Frontal cortex (tissue), 4 donors: ENCODE results near the gene IL1R2. TPM values are rescaled to one million over a fixed set of nuclear protein-coding genes. Genes with fewer than 3 reads are reported as not detected.

ENCODE experiments used
- DNase-seq, 2 donors: peaks; one replicate each; pipeline ENCODE4 v3.0.0; 2012; ENCODE audit warnings: low spot score in 2 of 2
- FAIRE-seq: peaks from 2 replicates; lab custom pipeline; 2012; peaks lifted over from hg19 to GRCh38; lab: Jason Lieb, UNC
- total RNA-seq: library from RNA; depleted of rRNA; stranded (reverse); fragments of >200 nt; gene quantifications from one replicate; pipeline ENCODE4 v1.2.3, GENCODE V29; 2014
- donor health status: control.
- donor health status: control.
- donor health status: control.

The IL1R2 gene
- total RNA-seq, 1 donor from 2014 or later: not detected

DNA sequence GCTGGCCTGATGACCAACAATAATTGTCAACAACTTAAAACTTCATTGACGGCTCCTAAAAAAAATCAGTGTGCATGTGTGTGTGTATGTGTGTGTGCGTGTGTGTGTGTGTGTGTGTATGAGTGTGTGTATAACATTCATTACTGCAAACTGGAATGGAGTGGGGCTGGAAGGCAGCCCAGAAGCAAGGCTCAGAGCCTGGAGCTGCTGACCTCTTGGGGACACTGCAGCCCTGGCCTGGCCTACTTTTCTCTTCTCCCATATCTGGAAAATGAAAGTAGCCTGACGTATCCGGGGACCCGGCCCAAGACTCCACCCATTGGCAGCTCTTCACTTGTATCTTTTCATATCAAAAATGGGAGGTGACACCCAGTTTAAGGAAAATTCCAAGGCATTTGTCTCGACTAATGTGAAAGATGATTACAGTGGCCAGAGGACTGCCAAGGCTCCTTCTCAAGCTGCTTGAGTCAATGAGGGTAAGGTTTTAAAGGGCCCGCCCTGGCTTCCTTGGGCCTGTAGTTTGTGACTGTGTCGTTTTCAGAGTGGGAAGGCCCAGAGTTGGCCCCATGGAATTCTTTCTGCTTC, 78.4 kb downstream of the IL1R2 start:
- FAIRE-seq (no peak), DNase-seq (no peak)

DNA sequence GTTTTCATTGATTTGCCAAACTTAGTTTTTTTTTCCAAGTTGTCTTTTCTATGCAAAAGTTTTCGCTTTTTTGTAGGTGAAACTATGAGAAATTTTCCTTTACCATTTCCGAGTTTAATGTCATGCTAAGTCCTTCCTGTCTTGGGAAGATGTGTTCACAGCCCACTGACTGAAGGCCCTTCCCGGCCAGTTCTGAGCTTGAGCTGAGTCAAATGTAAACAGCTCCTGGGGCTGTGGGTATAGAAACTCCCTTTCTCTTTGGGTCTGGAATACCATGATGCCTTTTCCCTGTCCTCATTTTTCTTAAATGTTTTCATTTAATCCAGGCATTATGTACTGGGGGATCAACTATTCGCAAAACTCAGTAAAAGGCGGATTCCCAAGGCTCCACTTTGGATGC, 81.0 kb downstream of the IL1R2 start:
- no peak for DNase-seq
- no peak for FAIRE-seq

DNA sequence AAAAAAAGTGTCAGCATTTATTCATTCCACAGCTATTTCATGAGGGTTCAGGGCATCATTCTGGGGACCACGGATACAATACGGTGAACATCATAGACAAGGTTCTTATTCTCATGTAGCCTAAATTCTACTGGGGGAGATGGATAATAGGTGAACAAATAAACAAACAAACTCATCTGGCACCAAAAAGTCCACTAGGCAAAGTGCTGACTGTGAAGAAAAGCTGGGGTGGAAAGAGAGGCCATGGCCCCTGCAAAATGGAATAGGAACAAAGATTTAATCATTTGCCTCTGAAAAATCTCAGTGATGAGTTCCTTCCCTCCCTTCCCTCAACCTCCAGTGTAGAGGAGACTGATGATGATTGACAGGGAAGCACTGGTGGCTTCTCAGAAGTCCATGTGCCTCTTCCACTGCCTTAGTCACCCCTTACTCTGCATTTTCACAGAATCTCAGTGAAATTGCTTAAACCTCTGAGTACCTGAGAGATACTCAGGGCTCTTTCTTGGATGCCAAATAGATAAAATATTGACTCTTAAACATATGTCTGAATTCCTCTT, 81.5 kb downstream of the IL1R2 start:
- DNase-seq: no peak
- FAIRE-seq: no peak

DNA sequence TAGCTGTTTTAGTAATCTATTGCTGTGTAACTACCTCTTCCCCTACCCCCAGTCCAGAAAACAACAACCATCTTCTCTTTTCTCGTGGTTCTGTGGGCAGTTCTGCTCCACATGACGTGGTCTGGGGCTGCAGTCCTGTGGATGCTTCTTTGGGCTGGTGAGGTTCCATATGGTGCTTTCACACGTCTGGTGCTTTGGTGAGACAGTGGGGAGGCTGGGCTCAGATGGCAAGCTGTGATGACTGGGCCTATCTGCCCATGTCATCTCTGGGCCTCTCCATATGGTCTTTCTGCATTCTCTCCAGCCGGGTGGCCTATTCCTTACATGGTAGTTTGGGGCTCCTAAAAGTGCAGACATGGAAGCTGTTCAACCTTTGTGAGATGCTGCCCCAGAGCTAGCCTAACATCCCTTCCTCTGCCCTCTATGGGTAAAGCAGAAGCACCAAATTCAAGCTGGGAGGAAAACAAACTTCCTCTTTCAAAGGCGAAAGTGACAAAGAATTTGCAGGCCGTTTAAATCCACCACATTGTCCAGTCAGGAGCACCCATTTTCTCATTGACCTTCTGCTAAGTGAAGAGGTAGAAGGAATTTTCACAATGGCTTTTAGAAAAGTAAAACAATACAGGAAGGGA, 82.5 kb downstream of the IL1R2 start:
- FAIRE-seq (no peak), DNase-seq (no peak)

DNA sequence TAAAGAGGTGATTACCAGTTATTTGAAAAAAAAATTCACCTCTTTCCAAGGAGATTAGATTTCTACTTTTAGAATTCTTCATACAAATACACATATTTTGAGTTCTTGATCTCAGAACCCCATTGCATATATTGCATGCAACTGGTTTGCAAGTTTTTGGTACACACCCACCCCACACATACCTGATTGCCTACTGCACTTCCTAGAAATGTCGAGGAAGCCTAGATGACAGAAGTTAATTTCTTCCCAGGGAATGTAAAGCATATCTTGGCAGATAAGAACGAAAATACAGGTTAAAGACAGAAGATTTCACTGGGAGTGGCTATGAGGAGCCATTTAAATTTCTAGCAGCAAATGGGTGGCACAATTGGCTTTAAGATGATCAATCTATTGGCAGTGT, 83.7 kb downstream of the IL1R2 start:
- FAIRE-seq: no peak
- DNase-seq: no peak

DNA sequence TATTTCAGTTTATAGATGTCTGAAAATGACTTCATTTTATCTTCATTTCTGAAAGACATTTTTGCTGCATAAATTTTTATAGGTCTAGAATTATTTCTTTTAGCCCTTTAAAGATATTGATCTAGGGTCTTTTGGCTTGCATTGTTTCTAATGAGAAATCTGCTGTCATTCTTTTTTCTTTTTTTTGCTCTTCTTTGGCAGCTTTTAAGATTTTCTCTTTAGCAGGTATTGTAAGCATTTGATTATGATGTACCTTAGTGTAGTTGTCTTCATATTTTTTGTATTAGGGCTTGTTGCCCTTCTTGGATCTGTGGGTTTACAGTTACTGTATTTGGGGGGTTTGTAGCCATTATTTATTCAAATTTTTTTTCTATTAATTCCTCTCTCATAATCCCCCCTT, 84.8 kb downstream of the IL1R2 start:
- FAIRE-seq (no peak), DNase-seq (no peak)

Other genes with a start within 250 kb of the IL1R2 start
- gene IL1R1, start 150.8 kb downstream of the IL1R2 start, total RNA-seq: 0.41 TPM
- gene IL1RL2, start 195.1 kb downstream of the IL1R2 start, total RNA-seq: 0.82 TPM